Activated CD4-positive, alpha-beta T cell treated with anti-CD3 and anti-CD28 coated beads for 48 hours (primary cell): ENCODE data around the gene CST3.
"Not testable (repeated sequence)": the region's sequence is repeated elsewhere in the genome, so short reads cannot be mapped to it uniquely, and the experiment has no call there.

Experiments used
- DNase-seq: peaks from one replicate; pipeline ENCODE4 v3.0.0-alpha.2; 2020

The CST3 gene

GRCh38 chr20:23637282-23638221 lies at the start of gene CST3:
TSS of gene CST3 (minus strand) at chr20:23637955. CDS start at chr20:23637862, 93 bp downstream.
- peak; percentile 9 for DNase-seq

- no peak for DNase-seq
These were observed 48.4 kb upstream of the CST3 start for GRCh38 chr20:23686046-23686750.

GRCh38 chr20:23685529-23685896 lies 47.8 kb upstream of the CST3 start:
- DNase-seq, result not testable (repeated sequence)

GRCh38 chr20:23684261-23684660 lies 46.5 kb upstream of the CST3 start:
- DNase-seq, result no peak

GRCh38 chr20:23683807-23684206 lies 46.1 kb upstream of the CST3 start:
- DNase-seq, result no peak

- DNase-seq, result no peak
These were observed 45.5 kb upstream of the CST3 start for GRCh38 chr20:23683281-23683680.

- DNase-seq, result no peak
These were observed 42.4 kb upstream of the CST3 start for GRCh38 chr20:23680146-23680545.

GRCh38 chr20:23679133-23680092 lies 41.7 kb upstream of the CST3 start:
- no peak for DNase-seq

- DNase-seq, result no peak
These were observed 35.5 kb upstream of the CST3 start for GRCh38 chr20:23673209-23673608.

- DNase-seq, result no peak
These were observed 34.4 kb upstream of the CST3 start for GRCh38 chr20:23672158-23672557.

GRCh38 chr20:23671479-23671878 lies 33.7 kb upstream of the CST3 start:
- DNase-seq, result no peak

- no peak for DNase-seq
These were observed 32.6 kb upstream of the CST3 start for GRCh38 chr20:23670361-23670760.

GRCh38 chr20:23669866-23670265 lies 32.1 kb upstream of the CST3 start:
- no peak for DNase-seq

- DNase-seq, result no peak
These were observed 31.6 kb upstream of the CST3 start for GRCh38 chr20:23669327-23669726.

- DNase-seq, result peak; percentile 57
These were observed 30.8 kb upstream of the CST3 start for GRCh38 chr20:23668477-23668951.

GRCh38 chr20:23667666-23668065 lies 29.9 kb upstream of the CST3 start:
- no peak for DNase-seq

- DNase-seq, result no peak
These were observed 28.9 kb upstream of the CST3 start for GRCh38 chr20:23666698-23667097.

- no peak for DNase-seq
These were observed 28.4 kb upstream of the CST3 start for GRCh38 chr20:23666189-23666588.

- DNase-seq, result no peak
These were observed 27.2 kb upstream of the CST3 start for GRCh38 chr20:23664954-23665353.

- DNase-seq, result not testable (repeated sequence)
These were observed 26.3 kb upstream of the CST3 start for GRCh38 chr20:23664046-23664445.

- DNase-seq, result no peak
These were observed 25.4 kb upstream of the CST3 start for GRCh38 chr20:23663180-23663579.

GRCh38 chr20:23662276-23662870 lies 24.6 kb upstream of the CST3 start:
- DNase-seq, result no peak
